ENCODE measurements around the gene SLC7A14.

SLC7A14 gene

GRCh38 chr3:170470063-170471016, 115.5 kb downstream of the SLC7A14 start:
- peak; percentile 49 for DNase-seq (ENCODE audit: low spot score)

- DNase-seq (ENCODE audit: low spot score), result peak; percentile 63
Observed at GRCh38 chr3:170469151-170470062, 116.5 kb downstream of the SLC7A14 start.

GRCh38 chr3:170467571-170468147, 118.2 kb downstream of the SLC7A14 start:
- DNase-seq (ENCODE audit: low spot score), result no peak

GRCh38 chr3:170467007-170467406, 118.9 kb downstream of the SLC7A14 start:
- no peak for DNase-seq (ENCODE audit: low spot score)

GRCh38 chr3:170465955-170466354, 119.9 kb downstream of the SLC7A14 start:
- no peak for DNase-seq (ENCODE audit: low spot score)

- DNase-seq (ENCODE audit: low spot score), result no peak
Observed at GRCh38 chr3:170463011-170463410, 122.9 kb downstream of the SLC7A14 start.

GRCh38 chr3:170458285-170458684, 127.6 kb downstream of the SLC7A14 start:
- no peak for DNase-seq (ENCODE audit: low spot score)

GRCh38 chr3:170454509-170454908, 131.4 kb downstream of the SLC7A14 start:
- no peak for DNase-seq (ENCODE audit: low spot score)

GRCh38 chr3:170450039-170450438, 135.8 kb downstream of the SLC7A14 start:
- no peak for DNase-seq (ENCODE audit: low spot score)

- peak; percentile 17 for DNase-seq (ENCODE audit: low spot score)
Observed at GRCh38 chr3:170448584-170448983, 137.3 kb downstream of the SLC7A14 start.

GRCh38 chr3:170443457-170443856, 142.4 kb downstream of the SLC7A14 start:
- DNase-seq (ENCODE audit: low spot score), result no peak

- no peak for DNase-seq (ENCODE audit: low spot score)
Observed at GRCh38 chr3:170442947-170443346, 142.9 kb downstream of the SLC7A14 start.

- no peak for DNase-seq (ENCODE audit: low spot score)
Observed at GRCh38 chr3:170441412-170441811, 144.5 kb downstream of the SLC7A14 start.

GRCh38 chr3:170440344-170440743, 145.5 kb downstream of the SLC7A14 start:
- peak; percentile 34 for DNase-seq (ENCODE audit: low spot score)

GRCh38 chr3:170438836-170439235, 147.0 kb downstream of the SLC7A14 start:
- DNase-seq (ENCODE audit: low spot score), result no peak

- no peak for DNase-seq (ENCODE audit: low spot score)
Observed at GRCh38 chr3:170437696-170438407, 148.0 kb downstream of the SLC7A14 start.

GRCh38 chr3:170437176-170437575, 148.7 kb downstream of the SLC7A14 start:
- DNase-seq (ENCODE audit: low spot score), result no peak

- no peak for DNase-seq (ENCODE audit: low spot score)
Observed at GRCh38 chr3:170436697-170437096, 149.2 kb downstream of the SLC7A14 start.

GRCh38 chr3:170432416-170432815, 153.5 kb downstream of the SLC7A14 start:
- no peak for DNase-seq (ENCODE audit: low spot score)

- no peak for DNase-seq (ENCODE audit: low spot score)
Observed at GRCh38 chr3:170431054-170431453, 154.8 kb downstream of the SLC7A14 start.

- peak; percentile 60 for DNase-seq (ENCODE audit: low spot score)
Observed at GRCh38 chr3:170429050-170429449, 156.8 kb downstream of the SLC7A14 start.

GRCh38 chr3:170428095-170428494, 157.8 kb downstream of the SLC7A14 start:
- DNase-seq (ENCODE audit: low spot score), result no peak

Data from AG08395 (cell line).